Neuron (in vitro differentiated cells): Measurements from ENCODE around the gene PTPRA.
"Not testable (repeated sequence)": the region's sequence is repeated elsewhere in the genome, so short reads cannot be mapped to it uniquely, and the experiment has no call there.

ENCODE experiments used
- H2AFZ ChIP-seq: one replicate; pipeline ENCODE4 v1.6.1; 2013; ENCODE audit warnings: low read depth, mild to moderate bottlenecking, inconsistent platforms, low read length, moderate library complexity
- H3K27me3 ChIP-seq: one replicate; pipeline ENCODE4 v1.6.1; 2013; ENCODE audit warnings: low read length; ENCODE audit not compliant: insufficient read depth
- H3K36me3 ChIP-seq: one replicate; pipeline ENCODE4 v1.6.1; 2013; ENCODE audit warnings: low read length; ENCODE audit not compliant: insufficient read depth
- H3K4me1 ChIP-seq: one replicate; pipeline ENCODE4 v1.6.1; 2013; ENCODE audit warnings: low read length; ENCODE audit not compliant: insufficient read depth
- H3K4me3 ChIP-seq: 2 replicates; pipeline ENCODE4 v1.5.1; 2013; ENCODE audit warnings: mild to moderate bottlenecking, low read length, moderate library complexity
- H3K9me3 ChIP-seq: one replicate; pipeline ENCODE4 v1.6.1; 2013; ENCODE audit warnings: low read length

Gene PTPRA

DNA sequence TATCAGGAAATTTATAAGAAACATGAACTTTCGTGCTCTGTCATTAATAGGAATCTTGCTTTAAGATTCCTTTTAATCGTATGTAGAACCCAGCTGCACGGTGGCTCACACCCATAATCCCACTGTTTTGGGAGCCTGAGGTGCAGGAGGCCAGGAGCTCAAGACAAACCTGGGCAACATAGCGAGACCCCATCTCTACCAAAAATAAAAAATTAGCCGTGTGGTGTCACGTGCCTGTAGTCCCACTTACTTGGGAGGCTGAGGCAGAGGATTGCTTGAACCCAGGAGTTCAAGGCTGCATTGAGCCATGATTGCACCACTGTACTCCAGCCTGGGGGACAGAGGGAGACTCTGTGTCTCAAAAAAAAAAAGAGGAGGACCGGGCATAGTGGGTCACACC lies 7.4 kb downstream of the PTPRA start:
- Histone ChIP-seq H2AFZ (no peak overlapping the region), H3K9me3 (no peaks in the 10 kb centered on the region), H3K27me3 (no peaks in the 10 kb centered on the region), H3K36me3 (peaks cover 11% of the 10 kb centered on the region), H3K4me3 (no peak overlapping the region), H3K4me1 (peaks cover 4% of the 10 kb centered on the region)

DNA sequence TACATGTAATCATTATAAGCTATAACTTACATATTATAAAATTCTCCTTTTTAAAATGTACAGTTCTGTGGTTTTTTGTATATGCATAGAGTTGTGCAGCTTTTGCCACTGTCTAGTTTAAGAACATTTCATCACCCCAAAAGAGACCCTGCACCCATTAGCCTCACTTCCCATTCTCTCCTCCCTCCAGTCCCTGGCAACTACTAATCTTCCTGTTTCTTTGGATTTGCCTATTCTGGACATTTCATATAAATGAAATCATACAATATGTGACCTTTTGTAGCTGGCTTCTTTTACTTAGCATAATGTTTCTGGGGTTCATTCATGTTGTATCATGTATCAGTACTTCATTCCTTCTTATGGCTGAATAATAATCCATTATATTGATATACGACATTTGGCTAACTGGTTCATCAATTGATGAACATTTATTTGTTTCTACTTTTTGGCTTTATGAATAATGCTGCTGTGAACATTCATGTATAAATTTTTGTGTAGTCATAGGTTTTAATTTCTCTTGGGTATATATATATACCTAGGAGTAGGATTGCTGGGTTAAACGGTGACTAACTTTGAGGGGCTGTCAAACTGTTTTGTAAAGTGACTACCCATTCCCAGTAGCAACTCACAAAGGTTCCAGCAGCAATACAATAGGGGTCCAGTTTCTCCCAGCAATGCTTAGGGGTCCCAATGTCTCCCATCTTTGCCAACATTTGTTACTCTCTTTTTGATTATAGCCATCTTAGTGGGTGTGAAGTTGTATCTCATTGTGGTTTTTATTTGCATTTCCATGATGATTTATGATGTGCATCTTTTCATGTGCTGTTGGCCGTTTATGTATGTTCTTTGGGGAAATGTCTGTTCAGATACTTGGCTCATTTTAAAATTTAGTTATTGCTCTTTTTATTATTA lies 10.7 kb downstream of the PTPRA start:
- Histone ChIP-seq H3K27me3 (no peaks in the 10 kb centered on the region), H3K9me3 (no peaks in the 10 kb centered on the region), H3K4me1 (no peaks in the 10 kb centered on the region), H3K36me3 (peaks cover 11% of the 10 kb centered on the region), H2AFZ (no peak overlapping the region), H3K4me3 (no peak overlapping the region)

DNA sequence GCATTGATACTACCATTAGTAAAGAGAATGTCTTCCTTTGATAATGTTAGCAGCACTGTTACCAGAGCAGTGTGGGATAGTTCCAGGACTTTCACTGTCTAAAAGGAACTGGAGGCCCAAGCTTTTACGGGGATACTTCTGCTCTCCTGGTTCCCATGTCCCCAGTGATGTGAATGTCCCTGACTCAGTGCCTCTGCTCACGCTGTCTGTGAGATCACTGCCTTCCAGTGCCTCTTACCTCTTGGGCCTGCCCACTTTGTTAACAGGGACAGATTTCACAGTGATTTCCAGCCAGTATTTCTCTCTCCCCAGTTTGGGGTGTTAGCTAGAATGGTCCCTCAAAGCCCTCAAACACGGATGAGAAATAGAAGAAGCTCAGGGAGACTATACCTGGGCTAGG lies 14.4 kb downstream of the PTPRA start:
- H3K27me3 ChIP-seq: no peaks in the 10 kb centered on the region
- no peak overlapping the region for H2AFZ ChIP-seq
- H3K9me3 ChIP-seq: no peaks in the 10 kb centered on the region
- H3K36me3 ChIP-seq: peaks cover 13% of the 10 kb centered on the region
- no peak overlapping the region for H3K4me3 ChIP-seq
- no peaks in the 10 kb centered on the region for H3K4me1 ChIP-seq

DNA sequence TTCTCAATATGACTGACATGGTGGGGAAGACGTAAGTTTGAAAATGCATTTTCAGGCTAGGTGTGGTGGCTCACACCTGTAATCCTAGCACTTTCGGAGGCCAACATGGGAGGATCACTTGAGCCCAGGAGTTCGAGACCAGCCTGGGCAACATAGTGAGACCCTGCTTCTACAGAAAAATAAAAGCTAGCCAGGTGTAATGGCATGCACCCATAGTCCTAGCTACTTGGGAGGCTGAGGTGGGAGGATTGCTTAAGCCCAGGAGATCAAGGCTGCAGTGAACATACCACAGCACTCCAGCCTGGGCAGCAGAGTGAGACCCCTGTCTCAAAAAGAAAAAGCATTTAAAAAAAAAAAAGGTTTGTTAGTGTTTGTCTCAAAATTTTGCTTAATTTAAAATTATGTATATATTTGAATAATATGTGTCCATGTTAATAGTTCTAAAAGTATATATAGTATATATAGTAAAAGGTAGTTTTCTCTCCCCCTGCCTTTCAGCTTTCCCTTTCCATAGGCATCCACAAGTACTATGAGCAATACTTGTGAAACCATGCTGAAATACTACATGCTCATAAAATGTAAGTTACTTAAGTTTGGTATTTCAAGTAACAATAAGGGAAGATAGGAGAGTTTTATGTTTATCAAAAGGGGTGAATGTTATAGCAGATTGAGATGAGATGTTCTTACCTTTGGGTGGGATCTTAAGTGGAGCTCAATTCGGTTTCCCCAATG lies 15.1 kb downstream of the PTPRA start:
- H3K4me3 ChIP-seq: no peak overlapping the region
- H3K9me3 ChIP-seq: no peaks in the 10 kb centered on the region
- no peaks in the 10 kb centered on the region for H3K4me1 ChIP-seq
- peaks cover 13% of the 10 kb centered on the region for H3K36me3 ChIP-seq
- H2AFZ ChIP-seq: no peak overlapping the region
- H3K27me3 ChIP-seq: no peaks in the 10 kb centered on the region

GRCh38 chr20:2889209-2889608 lies 15.9 kb downstream of the PTPRA start:
- Histone ChIP-seq H3K4me1 (no peaks in the 10 kb centered on the region), H3K36me3 (peaks cover 13% of the 10 kb centered on the region), H3K4me3 (no peak overlapping the region), H3K27me3 (no peaks in the 10 kb centered on the region), H2AFZ (no peak overlapping the region), H3K9me3 (peaks cover 2% of the 10 kb centered on the region)

- Histone ChIP-seq H3K4me3 (no peak overlapping the region), H3K27me3 (no peaks in the 10 kb centered on the region), H3K9me3 (peaks cover 5% of the 10 kb centered on the region), H3K36me3 (peaks cover 13% of the 10 kb centered on the region), H2AFZ (no peak overlapping the region), H3K4me1 (no peaks in the 10 kb centered on the region)
Measured at GRCh38 chr20:2889797-2890196, 16.5 kb downstream of the PTPRA start.

DNA sequence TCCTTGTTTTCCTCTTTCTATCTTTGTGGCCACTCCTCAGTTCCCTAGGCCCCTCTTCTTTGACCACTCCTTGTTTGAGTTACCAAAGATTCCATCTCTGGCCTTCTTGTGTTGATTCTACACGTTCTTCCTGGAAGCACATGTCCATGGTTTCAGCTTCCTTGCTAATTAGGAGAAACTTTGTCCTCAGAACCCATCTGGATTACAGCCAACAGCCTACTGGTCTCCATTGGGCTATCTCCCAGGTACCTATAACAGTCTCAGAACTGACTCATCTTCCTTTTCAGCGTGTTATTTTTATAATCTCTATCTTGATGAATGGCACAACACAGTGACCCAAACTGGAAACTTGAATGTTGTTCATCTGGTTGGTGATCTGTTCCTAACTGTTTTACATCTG lies 17.5 kb downstream of the PTPRA start:
- H3K4me3 ChIP-seq: no peak overlapping the region
- peaks cover 12% of the 10 kb centered on the region for H3K9me3 ChIP-seq
- no peaks in the 10 kb centered on the region for H3K27me3 ChIP-seq
- H3K36me3 ChIP-seq: peaks cover 13% of the 10 kb centered on the region
- H3K4me1 ChIP-seq: no peaks in the 10 kb centered on the region
- no peak overlapping the region for H2AFZ ChIP-seq

DNA sequence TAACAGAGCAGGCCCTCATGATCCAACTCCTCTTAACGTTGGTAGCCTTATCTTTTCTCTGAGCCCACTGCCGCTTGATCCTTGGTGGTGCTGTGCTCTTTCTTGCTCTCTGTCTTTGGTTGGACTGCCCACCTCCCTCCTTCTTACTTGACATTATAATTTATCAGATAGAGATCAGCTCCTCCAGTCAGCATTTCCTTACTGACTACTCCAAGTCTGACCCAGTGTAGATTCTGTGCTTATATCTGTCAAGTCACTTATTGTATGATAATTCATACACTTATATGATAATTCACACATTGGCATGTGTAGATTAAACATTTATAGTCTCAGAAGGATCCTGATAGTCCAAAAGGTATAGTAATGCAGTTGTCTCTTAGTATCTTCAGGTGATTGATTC lies 18.1 kb downstream of the PTPRA start:
- Histone ChIP-seq H3K9me3 (peaks cover 12% of the 10 kb centered on the region), H3K4me1 (no peaks in the 10 kb centered on the region), H2AFZ (no peak overlapping the region), H3K4me3 (no peak overlapping the region), H3K36me3 (peaks cover 12% of the 10 kb centered on the region), H3K27me3 (no peaks in the 10 kb centered on the region)

GRCh38 chr20:2892376-2892775 lies 19.1 kb downstream of the PTPRA start:
- peaks cover 12% of the 10 kb centered on the region for H3K9me3 ChIP-seq
- no peaks in the 10 kb centered on the region for H3K27me3 ChIP-seq
- H3K36me3 ChIP-seq: peaks cover 12% of the 10 kb centered on the region
- no peak overlapping the region for H2AFZ ChIP-seq
- H3K4me1 ChIP-seq: no peaks in the 10 kb centered on the region
- H3K4me3 ChIP-seq: no peak overlapping the region

- Histone ChIP-seq H2AFZ (no peak overlapping the region), H3K36me3 (peaks cover 13% of the 10 kb centered on the region), H3K4me3 (no peak overlapping the region), H3K4me1 (no peaks in the 10 kb centered on the region), H3K9me3 (peaks cover 12% of the 10 kb centered on the region), H3K27me3 (no peaks in the 10 kb centered on the region)
Measured at GRCh38 chr20:2894221-2894620, 20.9 kb downstream of the PTPRA start.

DNA sequence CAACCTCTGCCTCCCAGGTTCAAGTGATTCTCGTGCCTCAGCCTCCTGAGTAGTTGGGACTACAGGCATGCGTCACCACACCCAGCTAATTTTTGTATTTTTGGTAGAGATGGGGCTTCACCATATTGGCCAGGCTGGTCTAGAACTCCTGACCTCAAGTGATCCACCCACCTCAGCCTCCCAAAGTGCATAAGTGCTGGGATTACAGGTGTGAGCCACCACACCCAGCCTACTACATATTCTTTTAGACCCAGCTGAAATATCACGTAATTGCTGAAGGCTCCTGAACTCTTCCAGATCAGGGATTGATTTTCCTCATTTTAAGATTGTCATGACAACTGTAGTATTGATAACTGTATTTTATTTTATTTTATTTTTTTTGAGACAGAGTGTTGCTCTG lies 21.9 kb downstream of the PTPRA start:
- not testable (repeated sequence) for H3K4me1 ChIP-seq, H2AFZ ChIP-seq, H3K27me3 ChIP-seq, H3K36me3 ChIP-seq, H3K4me3 ChIP-seq
- H3K9me3 ChIP-seq: peaks cover 12% of the 10 kb centered on the region

- Histone ChIP-seq H2AFZ (no peak overlapping the region), H3K27me3 (no peaks in the 10 kb centered on the region), H3K36me3 (peaks cover 7% of the 10 kb centered on the region), H3K9me3 (peaks cover 12% of the 10 kb centered on the region), H3K4me3 (no peak overlapping the region), H3K4me1 (no peaks in the 10 kb centered on the region)
Measured at GRCh38 chr20:2899243-2899642, 26.0 kb downstream of the PTPRA start.

DNA sequence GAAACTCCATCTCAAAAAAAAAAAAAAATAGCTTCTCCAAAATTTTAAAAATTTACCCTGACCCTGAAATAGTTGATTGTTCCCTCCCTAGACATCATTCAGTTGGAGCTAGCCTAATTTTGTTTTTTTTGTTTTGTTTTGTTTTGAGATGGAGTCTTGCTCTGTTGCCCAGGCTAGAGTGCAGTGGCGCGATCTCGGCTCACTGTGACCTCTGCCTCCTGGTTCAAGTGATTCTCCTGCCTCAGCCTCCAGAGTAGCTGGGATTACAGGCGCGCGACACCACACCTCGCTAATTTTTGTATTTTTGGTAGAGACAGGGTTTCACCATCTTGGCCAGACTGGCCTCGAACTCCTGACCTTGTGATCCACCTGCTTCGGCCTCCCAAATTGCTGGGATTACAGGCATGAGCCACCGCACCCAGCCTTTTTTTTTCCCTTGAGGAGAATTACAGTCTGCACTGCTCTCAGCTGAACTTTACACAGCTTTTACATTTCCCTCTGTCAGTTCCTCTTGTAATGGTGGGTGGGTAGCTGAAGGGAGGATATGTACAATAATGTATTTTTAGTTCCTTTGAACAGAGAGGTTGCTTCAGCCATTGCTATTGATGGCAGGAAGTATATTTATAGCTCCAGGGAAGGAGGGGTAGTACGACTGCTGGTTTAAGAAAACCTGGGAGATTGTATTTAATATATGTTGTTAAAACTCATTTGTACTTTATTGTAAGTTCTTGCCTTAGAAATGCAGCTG lies 27.7 kb downstream of the PTPRA start:
- H2AFZ ChIP-seq: no peak overlapping the region
- H3K9me3 ChIP-seq: peaks cover 5% of the 10 kb centered on the region
- H3K4me3 ChIP-seq: no peak overlapping the region
- no peaks in the 10 kb centered on the region for H3K27me3 ChIP-seq
- peaks cover 7% of the 10 kb centered on the region for H3K36me3 ChIP-seq
- no peaks in the 10 kb centered on the region for H3K4me1 ChIP-seq
